Suprapubic skin (tissue), 4 donors: ENCODE measurements around the gene UCK2.

Source experiments
- CTCF ChIP-seq, 2 donors: fragments of 200-600 bp in 1 of 2; fragments of 450-650 bp in 1 of 2; sonication (generic) in 1 of 2; IDR thresholded peaks; one replicate each; pipeline ENCODE4 v1.5.1; 2016 to 2019; ENCODE audit warnings: antibody characterized with exemption in 2 of 2, mild to moderate bottlenecking in 1 of 2, moderate library complexity in 1 of 2
- EP300 ChIP-seq: sonication (generic); formaldehyde crosslinking; IDR thresholded peaks from one replicate; pipeline ENCODE4 v1.6.1; 2017; ENCODE audit warnings: antibody characterized with exemption
- POLR2A ChIP-seq, 2 donors: fragments of 450-650 bp; IDR thresholded peaks; one replicate each; pipeline ENCODE4 v1.6.1; 2017; ENCODE audit warnings: antibody characterized with exemption in 2 of 2, mild to moderate bottlenecking in 2 of 2, moderate library complexity in 2 of 2
- POLR2AphosphoS5 ChIP-seq, 3 donors: sonication (generic); formaldehyde crosslinking; IDR thresholded peaks; one replicate each; pipeline ENCODE4 v1.6.1; 2017; ENCODE audit warnings: antibody characterized with exemption in 3 of 3

- TF ChIP-seq CTCF (IDR thresholded peaks at IDR 0.05) (no peak), POLR2A (IDR thresholded peaks at IDR 0.05) (no peak), EP300 (no peak), POLR2AphosphoS5 (IDR thresholded peaks at IDR 0.05) (no peak)
These were observed 47.2 kb downstream of the UCK2 start for GRCh38 chr1:165874643-165875042.
